Ovary (tissue), 3 donors: ENCODE results near the gene MAPKAPK2.

Experiments used
- POLR2A ChIP-seq: fragments of 450-650 bp; IDR thresholded peaks from one replicate; pipeline ENCODE4 v1.6.1; 2017; ENCODE audit warnings: antibody characterized with exemption, mild to moderate bottlenecking, moderate library complexity
- TF ChIP-seq, protein P1 (sequence below), 3 donors: fragments of 450-650 bp in 2 of 3; fragments of 200-600 bp in 1 of 3; IDR thresholded peaks; one replicate each; pipeline versions ENCODE4 v1.5.1 to v1.8.0; 2016 to 2022; ENCODE audit warnings: antibody characterized with exemption in 3 of 3, mild to moderate bottlenecking in 1 of 3
- donor health status: DM: no; HTN: no; CAD: no.

GRCh38 chr1:206660136-206660535 is 24.6 kb upstream of the MAPKAPK2 start:
- TF ChIP-seq, protein P1, sequence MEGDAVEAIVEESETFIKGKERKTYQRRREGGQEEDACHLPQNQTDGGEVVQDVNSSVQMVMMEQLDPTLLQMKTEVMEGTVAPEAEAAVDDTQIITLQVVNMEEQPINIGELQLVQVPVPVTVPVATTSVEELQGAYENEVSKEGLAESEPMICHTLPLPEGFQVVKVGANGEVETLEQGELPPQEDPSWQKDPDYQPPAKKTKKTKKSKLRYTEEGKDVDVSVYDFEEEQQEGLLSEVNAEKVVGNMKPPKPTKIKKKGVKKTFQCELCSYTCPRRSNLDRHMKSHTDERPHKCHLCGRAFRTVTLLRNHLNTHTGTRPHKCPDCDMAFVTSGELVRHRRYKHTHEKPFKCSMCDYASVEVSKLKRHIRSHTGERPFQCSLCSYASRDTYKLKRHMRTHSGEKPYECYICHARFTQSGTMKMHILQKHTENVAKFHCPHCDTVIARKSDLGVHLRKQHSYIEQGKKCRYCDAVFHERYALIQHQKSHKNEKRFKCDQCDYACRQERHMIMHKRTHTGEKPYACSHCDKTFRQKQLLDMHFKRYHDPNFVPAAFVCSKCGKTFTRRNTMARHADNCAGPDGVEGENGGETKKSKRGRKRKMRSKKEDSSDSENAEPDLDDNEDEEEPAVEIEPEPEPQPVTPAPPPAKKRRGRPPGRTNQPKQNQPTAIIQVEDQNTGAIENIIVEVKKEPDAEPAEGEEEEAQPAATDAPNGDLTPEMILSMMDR (IDR thresholded peaks at IDR 0.05), result no peak
- TF ChIP-seq POLR2A, result no peak
